HG02571 (cell line): Measurements from ENCODE around the gene DRG2.

Experiments
- ATAC-seq: cut with Tn5 transposase; IDR thresholded peaks from one replicate; pipeline ENCODE4 v1.9.1; 2021; ENCODE audit warnings: mild to moderate bottlenecking, moderate library complexity; ENCODE audit not compliant: unreplicated experiment

Gene DRG2

DNA sequence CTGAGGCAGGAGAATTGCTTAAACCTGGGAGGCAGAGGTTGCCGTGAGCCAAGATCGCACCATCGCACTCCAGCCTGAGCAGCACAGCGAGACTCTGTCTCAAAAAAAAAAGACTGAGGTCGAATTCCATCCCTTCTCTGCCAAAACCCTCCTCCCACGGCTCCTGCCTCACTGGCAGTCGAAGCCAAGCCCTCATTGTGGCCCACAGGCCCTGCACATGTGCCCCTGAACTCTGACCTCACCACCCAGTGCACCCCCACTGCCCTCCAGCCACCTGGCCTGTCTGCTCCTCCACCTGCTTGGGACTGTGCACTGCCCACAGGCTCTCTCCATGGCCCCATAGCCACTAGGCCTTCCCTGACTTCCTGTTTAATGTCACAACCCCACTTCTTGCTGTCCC, 27.8 kb downstream of the DRG2 start:
- no peak for ATAC-seq

GRCh38 chr17:18116078-18116477, 28.3 kb downstream of the DRG2 start:
- no peak for ATAC-seq

DNA sequence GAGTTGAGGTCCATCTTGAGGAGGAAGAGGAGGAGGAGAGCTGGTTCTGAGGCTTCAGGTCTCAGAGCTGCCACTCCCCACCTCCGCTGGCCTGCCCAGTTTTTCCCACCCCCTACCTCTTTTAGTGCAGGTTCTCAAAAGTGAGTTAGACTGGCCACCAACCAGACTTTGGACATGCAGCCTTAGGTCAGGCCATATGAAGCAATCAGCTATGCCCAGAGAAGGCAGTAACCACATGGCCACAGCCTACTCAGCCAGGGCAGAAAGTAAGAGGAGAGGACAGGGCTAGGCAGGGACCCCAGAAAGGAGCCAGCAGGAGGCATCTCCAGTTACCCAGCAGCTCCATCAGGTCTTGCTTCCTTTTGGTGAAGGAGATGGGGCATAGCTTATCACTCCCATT, 29.8 kb downstream of the DRG2 start:
- no peak for ATAC-seq

DNA sequence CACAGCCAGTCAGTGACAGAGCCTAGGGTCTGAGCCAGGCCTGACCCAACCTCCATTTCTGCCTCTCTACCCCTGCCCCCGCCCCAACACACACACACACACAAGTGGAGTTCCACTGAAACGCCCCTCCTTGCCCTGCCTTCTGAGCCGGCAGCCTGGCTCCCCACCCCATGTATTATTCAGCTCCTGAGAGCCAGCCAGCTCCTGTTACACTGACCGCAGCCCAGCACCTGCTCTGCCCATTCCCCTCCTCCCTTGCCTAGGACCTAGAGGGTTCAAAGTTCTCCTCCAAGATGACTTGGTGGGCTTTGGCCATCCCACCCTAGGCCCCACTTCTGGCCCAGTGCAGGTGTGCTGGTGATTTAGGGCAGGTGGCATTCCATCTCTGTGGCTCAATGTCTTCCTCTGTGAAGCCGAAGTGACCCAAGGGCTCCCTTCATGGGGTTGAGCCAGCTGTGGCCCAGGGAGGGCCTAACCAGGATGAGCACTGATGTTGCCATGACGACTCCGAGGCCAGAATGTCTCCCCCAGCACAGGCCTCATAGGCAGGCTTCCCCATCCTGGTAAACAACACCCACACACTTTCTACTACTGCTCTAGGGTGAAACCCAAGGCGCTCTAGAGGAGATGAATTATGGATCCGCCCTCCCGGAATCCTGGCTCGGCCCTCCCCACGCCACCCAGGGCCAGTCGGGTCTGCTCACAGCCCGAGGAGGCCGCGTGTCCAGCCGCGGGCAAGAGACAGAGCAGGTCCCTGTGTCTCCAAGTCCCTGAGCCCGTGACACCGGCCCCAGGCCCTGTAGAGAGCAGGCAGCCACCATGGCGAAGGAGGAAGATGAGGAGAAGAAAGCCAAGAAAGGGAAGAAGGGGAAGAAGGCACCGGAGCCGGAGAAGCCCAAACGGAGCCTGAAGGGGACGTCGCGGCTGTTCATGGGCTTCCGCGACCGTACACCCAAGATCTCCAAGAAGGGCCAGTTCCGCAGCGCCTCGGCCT, 30.5 kb downstream of the DRG2 start:
- no peak for ATAC-seq

DNA sequence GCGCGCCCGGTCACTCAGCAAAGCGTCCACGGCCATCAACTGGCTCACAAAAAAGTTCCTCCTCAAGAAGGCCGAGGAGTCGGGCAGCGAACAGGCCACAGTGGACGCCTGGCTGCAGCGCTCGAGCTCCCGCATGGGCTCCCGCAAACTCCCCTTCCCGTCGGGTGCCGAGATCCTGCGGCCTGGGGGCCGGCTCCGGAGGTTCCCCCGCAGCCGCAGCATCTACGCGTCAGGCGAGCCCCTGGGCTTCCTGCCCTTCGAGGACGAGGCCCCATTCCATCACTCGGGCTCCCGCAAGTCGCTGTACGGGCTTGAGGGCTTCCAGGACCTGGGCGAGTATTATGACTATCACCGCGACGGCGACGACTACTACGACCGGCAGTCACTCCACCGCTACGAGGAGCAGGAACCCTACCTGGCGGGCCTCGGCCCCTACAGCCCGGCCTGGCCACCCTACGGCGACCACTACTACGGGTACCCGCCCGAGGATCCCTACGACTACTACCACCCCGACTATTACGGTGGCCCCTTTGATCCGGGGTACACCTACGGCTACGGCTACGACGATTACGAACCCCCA, 31.5 kb downstream of the DRG2 start:
- no peak for ATAC-seq

DNA sequence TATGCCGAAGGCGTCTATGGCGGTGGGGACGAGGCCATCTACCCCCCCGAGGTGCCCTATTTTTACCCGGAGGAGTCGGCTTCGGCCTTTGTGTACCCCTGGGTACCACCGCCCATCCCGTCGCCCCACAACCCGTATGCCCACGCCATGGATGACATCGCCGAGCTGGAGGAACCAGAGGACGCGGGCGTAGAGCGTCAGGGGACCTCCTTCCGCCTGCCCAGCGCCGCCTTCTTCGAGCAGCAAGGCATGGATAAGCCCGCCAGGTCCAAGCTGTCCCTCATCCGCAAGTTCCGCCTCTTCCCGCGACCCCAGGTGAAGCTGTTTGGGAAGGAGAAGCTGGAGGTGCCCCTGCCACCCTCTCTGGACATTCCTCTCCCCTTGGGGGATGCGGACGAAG, 32.2 kb downstream of the DRG2 start:
- no peak for ATAC-seq

DNA sequence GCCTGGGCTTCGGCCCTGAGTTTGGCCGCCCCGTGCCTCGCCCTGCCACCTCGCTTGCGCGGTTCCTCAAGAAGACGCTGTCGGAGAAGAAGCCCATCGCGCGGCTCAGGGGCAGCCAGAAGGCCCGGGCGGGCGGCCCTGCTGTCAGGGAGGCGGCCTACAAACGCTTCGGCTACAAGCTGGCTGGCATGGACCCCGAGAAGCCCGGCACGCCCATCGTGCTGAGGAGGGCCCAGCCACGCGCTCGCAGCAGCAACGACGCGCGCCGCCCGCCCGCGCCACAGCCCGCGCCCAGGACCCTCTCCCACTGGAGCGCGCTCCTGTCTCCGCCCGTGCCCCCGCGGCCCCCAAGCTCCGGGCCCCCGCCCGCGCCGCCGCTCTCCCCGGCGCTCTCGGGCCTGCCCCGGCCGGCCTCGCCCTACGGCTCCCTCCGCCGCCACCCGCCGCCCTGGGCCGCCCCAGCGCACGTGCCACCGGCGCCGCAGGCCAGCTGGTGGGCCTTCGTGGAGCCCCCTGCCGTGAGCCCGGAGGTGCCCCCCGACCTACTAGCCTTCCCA, 32.8 kb downstream of the DRG2 start:
- ATAC-seq = no peak

DNA sequence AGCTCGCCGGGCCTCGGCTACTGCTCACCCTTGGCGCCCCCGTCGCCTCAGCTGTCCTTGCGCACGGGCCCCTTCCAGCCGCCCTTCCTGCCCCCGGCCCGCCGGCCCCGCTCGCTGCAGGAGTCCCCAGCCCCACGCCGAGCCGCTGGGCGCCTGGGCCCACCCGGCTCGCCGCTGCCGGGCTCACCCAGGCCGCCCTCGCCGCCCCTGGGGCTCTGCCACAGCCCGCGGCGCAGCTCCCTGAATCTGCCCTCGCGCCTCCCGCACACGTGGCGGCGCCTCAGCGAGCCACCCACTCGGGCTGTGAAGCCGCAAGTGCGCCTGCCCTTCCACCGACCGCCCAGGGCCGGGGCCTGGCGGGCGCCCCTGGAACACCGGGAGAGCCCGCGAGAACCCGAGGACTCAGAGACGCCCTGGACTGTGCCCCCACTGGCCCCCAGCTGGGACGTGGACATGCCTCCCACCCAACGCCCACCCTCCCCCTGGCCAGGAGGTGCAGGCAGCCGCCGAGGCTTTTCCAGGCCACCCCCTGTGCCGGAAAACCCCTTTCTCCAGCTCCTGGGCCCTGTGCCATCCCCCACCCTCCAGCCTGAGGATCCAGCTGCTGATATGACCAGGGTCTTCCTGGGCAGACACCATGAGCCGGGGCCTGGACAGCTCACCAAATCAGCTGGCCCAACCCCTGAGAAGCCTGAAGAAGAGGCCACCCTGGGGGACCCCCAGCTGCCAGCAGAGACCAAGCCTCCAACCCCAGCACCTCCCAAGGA, 33.6 kb downstream of the DRG2 start:
- no peak for ATAC-seq

DNA sequence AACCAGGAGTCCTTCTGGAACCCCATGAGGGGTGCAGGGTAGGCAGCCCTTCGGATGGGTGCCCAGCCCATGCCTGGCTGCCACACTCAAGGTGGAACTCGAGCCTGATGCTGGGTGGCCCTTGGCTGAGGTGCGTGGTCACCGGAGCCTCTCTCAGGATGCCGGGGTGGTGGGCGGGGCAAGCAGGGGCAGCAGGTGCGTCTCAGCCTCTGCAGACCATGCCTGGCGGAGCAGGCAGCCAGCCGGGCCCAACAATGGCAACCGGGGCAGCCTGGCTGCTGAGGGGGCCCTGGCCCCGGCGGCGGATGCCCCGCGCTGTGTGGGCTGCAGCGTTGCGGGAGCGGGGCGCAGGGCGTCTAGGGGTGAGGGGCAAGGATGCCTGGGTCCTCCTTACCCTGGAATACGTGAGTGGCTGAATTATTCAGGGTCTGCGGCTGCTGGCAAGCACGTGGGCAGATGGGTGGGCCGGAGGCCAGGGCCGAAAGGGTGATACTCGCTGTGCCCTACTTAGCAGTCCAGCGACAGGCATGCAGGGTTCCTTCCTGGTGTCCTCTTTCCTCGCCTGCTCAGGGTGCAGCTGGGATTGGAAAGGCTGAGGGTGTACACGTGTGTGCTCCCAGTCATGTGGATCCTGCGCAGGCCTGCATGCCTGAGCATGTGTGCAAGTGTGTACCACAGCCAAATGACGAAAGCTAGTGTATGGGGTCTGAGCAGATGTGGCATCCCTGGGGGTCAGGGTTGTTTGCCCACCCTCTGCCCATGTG, 35.4 kb downstream of the DRG2 start:
- ATAC-seq = no peak

- ATAC-seq = no peak
These were observed 36.8 kb downstream of the DRG2 start for GRCh38 chr17:18124345-18125126.

DNA sequence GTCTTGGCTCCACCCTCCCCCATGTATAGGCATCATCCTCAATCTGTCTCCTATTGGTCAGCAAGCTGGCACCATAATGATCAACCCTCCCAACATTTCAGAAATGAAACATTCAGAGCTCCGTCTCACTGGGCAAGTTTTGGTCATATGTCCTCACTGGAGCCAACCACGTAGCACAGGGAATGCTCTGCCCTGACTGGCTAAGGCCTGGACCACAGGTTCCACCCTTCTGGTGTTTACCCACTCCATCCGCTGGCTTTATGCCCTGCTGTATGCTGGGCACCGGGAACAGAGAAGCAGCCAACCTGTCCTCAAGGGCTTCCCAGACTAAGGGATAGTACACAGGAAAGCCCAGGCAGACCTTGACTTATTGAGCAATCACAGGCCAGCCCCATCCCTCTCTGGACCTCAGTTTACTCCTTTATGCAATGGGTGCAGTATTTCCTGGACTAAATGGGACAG, 41.3 kb downstream of the DRG2 start:
- ATAC-seq = no peak

DNA sequence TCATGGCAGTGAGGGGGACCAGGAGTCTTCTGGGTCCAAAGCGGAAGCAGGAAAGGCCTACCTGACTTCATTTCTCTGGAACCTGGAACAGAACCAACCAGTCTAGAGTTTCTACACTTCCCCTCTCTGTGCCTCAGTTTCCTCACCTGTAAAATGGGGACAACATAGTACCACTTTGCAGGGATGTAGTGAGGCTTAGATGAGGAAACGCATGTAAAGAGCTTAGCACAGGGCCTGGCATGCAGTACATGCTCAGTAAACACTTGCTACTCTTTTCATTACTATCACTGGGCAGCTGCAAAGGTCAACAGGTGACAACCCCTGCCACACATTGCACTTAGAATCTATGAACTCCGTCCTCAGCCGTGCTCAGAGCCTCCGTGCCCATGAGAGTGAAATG, 45.0 kb downstream of the DRG2 start:
- ATAC-seq = no peak

GRCh38 chr17:18136357-18136756, 48.6 kb downstream of the DRG2 start:
- ATAC-seq = no peak

DNA sequence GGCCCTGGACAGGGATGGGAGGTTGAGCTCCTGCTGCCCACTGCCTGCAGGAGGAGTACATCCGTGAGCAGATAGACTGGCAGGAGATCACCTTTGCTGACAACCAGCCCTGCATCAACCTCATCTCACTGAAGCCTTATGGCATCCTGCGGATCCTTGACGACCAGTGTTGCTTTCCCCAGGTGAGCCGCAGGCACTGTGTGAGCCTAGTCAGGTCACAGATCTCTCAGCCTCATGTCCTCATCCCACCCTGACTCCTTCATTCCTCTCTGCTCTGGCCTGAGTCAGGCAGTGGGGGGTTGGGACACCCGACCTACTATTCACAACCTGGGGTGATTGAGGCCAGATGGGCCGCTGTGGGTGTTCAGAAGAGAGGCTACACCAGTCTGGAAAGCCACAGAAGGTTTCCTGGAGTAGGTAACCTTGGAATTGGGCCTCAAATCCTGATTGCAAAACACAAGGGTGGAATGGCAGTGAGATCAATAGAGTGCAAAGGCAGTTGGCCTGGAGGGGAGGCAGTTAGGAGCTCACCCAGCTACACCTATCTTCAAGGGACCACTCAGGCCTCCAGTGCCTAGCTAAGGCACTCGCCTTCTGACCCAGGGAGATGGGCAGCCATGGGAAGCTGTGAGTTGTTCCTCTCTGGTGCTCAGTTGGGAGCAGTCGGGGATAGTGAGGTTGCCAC, 50.5 kb downstream of the DRG2 start:
- no peak for ATAC-seq

- ATAC-seq = no peak
These were observed 51.3 kb downstream of the DRG2 start for GRCh38 chr17:18139092-18139491.

DNA sequence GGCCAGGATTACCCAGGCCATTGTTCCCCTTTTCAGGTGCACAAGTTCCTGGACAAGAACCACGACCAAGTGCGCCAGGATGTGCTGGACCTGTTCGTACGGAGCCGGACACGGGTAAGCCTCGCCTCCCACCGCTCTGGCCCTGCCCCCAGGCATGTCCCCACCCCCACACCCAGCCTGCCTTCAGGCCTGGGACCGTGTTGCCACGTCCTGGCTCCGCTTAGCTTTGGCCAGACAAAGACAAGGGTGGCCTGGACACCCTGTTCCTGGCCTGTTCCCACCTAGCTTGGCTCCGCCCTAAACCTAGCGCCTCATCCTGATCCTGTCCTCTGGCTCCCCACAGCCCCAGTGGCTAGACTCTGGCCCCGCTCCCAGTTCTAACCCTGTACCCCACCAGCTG, 51.8 kb downstream of the DRG2 start:
- no peak for ATAC-seq

GRCh38 chr17:18139949-18140348, 52.2 kb downstream of the DRG2 start:
- no peak for ATAC-seq

DNA sequence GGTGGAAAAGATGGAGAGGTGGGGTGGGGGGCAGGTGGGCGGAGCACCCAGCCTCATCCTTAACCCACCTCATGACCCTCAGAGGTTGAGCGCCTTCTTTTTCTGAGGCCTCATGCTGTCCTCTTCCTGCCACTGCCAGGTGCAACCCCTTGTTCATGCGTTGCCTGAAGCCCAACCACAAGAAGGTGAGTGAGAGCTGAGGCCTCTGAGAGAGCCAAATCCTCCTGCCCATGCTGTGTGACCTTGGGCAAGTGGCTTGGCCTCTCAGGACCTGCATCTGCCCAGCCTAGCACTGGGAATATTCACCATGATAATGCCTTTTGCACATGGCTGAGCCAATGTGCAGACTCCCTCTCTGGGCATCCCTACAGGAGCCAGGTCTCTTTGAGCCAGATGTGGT, 52.9 kb downstream of the DRG2 start:
- ATAC-seq = no peak

- no peak for ATAC-seq
These were observed 53.6 kb downstream of the DRG2 start for GRCh38 chr17:18141210-18141803.
